Renal pelvis (tissue), 4 donors: ENCODE measurements around the gene NOMO2. TPM values are rescaled to one million over a fixed set of nuclear protein-coding genes. Genes with fewer than 3 reads are reported as not detected.
"Not testable (repeated sequence)": the region's sequence is repeated elsewhere in the genome, so short reads cannot be mapped to it uniquely, and the experiment has no call there.

Experiments
- DNase-seq: peaks from one replicate; pipeline ENCODE4 v3.0.0-alpha.2; 2013
- polyA plus RNA-seq, 3 donors: library from polyadenylated mRNA; unstranded; fragments of 120-200 nt; gene quantifications; one replicate each; pipeline ENCODE4 v1.2.1, GENCODE V29; 2013; ENCODE audit not compliant: insufficient read length in 3 of 3

The NOMO2 gene
- polyA plus RNA-seq, 3 donors = 45.2 to 74.4 (median 66.3) TPM

DNA sequence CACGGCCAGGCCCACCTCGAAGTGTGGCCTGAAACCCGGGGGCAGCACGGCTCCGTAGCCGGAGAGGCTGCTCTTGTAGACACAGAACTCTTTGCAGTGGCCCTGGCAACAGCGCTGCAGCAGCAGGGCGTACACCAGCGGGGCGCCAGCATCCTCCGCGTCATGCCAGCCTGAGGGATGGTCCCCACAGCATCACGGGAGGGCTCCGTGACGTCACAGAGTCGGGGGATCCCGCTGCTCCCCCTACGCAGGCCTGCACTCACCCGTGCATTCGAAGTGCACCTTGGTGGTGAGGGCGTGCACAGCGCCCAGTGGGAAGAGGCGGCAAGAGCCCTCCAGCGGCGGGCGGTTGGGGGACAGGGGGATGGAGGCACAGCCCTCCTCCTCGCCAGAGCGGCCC, 179.2 kb downstream of the NOMO2 start:
- DNase-seq = not testable (repeated sequence)

Other genes with a start within 250 kb of the NOMO2 start
- gene NPIPA8, start 225.4 kb downstream of the NOMO2 start, polyA plus RNA-seq = 10 to 100 TPM in 1 of 3 donors, 1 to 10 TPM in 1, under 1 TPM in 1; 0.75 to 26.7 (median 1.6) TPM
- gene RPS15A, start 228.2 kb upstream of the NOMO2 start, polyA plus RNA-seq = 1,000 to 10,000 TPM; 1,919 to 2,605 (median 2,095) TPM
- 100 to 1,000 TPM; 248 to 276 (median 262) TPM for gene ARL6IP1, start 239.5 kb upstream of the NOMO2 start, polyA plus RNA-seq